Measurements from ENCODE around the gene RERE.

DNA sequence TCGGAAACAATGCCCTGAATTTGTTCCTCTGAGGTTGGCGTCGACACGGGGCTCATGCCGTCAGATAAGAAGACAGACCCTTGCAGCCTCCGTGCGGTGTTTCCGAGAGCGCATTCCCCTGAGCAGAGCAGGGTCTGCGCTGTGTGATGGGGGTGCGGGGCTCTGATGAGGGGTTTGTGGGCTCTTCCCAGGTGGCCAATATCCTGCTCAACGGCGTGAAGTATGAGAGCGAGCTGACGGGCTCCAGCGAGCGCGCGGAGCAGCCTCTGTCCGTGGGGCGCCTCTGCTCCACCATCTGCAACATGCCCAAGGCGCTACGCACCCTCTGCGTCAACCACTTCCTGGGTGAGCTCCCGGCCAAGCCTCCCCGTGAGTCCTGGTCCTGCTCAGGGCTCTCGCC lies 482.2 kb downstream of the RERE start:
- TF ChIP-seq EZH2 (IDR thresholded peaks at IDR 0.05; ENCODE audit: borderline replicate concordance) (no peak), EZH2phosphoT487 (IDR thresholded peaks at IDR 0.05; ENCODE audit: low read depth, severe bottlenecking, unreplicated experiment) (no peak)
- TF ChIP-seq, protein P1, sequence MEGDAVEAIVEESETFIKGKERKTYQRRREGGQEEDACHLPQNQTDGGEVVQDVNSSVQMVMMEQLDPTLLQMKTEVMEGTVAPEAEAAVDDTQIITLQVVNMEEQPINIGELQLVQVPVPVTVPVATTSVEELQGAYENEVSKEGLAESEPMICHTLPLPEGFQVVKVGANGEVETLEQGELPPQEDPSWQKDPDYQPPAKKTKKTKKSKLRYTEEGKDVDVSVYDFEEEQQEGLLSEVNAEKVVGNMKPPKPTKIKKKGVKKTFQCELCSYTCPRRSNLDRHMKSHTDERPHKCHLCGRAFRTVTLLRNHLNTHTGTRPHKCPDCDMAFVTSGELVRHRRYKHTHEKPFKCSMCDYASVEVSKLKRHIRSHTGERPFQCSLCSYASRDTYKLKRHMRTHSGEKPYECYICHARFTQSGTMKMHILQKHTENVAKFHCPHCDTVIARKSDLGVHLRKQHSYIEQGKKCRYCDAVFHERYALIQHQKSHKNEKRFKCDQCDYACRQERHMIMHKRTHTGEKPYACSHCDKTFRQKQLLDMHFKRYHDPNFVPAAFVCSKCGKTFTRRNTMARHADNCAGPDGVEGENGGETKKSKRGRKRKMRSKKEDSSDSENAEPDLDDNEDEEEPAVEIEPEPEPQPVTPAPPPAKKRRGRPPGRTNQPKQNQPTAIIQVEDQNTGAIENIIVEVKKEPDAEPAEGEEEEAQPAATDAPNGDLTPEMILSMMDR (IDR thresholded peaks at IDR 0.05; ENCODE audit: poor library complexity): no peak

Data from hepatocyte (in vitro differentiated cells).